GM21526 (cell line): Measurements from ENCODE around the gene USHBP1.

ENCODE experiments used
- ATAC-seq: cut with Tn5 transposase; IDR thresholded peaks from one replicate; pipeline ENCODE4 v1.9.1; 2021; ENCODE audit warnings: moderate library complexity; ENCODE audit not compliant: unreplicated experiment, low FRiP score

USHBP1 gene

DNA sequence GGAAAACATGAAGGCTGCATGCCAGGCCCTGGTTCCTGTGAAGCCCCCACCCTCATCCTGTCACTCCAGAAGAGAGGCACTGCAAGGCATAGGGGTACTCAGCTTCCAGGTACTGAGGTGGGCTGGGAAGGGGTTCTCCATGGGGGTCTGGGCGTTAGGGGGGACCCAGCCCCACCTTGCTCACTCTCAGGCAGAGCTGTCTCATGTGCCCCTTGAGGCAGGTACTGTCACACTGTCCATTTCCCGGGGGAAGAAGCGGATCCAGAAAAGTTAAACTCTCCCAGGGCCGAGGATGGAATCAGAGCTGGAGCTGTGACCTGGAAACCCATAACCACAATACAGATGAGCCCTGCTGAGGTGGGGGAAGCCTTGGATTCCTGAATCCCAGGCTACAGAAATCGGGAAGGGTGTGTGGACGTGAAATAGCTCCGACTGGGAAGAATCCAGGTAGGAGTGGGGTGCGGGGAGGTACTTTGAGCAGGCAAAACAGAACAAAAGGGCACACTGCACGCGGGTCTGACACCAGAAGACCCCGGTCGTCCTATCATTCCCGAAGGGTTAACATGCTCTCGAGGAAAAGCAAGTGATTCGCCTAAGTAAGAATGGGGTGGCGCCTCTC is 49.9 kb downstream of the USHBP1 start:
- ATAC-seq, result no peak

DNA sequence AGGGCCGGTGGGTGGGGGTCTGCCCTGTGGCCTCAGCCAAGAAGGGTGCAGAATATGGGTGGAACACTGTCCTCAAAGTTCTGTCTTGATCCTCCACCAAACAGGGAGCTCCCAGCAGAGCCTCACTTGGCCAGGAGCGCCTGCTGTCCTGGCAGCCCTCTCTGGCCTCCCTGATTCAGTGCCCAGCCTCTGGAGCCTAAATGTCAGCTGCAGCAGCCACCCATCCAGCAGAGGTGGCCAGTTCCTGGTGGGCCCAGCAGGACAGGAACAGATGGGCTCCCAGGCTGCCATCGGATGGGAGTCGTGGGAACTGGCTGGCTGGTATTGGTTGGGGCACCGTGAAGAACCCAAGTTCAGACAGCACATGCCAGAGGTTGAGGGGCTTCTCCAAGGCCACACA is 51.2 kb downstream of the USHBP1 start:
- no peak for ATAC-seq

DNA sequence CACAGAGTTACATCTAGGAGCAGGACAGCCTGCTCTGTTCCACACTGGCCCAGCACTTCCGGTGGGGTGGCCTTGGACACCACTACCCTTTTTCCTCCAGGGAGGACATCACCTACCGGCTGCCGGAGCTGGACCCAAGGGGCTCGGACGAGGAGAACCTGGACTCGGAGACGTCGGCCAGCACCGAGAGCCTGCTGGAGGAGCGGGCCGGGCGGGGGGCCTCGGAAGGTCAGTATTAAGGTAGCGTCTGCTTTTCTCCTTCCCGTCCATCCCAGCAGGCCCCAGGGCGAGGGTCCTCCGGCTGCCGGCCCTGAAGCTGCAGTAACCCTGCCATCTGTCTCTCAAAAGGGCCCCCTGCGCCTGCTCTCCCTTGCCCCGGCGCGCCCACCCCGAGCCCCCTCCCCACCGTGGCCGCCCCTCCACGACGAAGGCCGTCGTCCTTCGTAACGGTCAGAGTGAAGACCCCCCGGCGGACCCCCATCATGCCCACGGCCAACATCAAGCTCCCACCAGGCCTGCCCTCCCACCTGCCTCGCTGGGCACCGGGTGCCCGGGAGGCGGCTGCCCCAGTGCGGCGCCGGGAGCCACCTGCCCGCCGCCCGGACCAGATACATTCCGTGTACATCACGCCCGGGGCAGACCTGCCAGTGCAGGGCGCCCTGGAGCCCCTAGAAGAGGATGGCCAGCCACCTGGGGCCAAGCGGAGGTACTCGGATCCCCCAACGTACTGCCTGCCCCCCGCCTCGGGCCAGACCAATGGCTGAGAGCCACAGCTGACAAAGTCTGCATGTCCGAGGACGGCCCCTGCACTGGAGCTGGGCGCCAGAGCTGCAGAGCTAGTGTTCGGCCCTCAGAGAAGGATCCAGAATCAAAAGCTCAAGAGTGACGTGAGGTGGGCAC is 52.7 kb downstream of the USHBP1 start:
- ATAC-seq, result no peak

DNA sequence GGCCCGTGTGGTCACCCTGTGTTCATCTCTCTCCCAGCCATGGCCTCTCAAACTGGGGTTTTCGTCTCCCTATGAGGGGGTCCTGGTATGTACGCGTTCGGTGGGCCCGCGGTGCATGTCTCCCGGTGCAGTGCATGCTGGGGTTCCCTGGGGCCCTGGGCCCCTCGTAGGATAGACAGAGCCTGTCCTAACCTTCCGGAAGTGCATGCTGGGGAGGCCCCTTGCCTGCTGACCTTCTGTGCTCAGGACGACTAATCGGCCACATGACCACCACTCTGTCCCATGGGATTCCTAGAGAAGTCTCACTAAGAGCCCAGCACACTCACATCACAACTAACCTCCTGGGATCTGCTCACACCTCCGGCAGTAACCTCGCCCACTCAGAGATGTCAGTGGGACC is 54.2 kb downstream of the USHBP1 start:
- no peak for ATAC-seq

DNA sequence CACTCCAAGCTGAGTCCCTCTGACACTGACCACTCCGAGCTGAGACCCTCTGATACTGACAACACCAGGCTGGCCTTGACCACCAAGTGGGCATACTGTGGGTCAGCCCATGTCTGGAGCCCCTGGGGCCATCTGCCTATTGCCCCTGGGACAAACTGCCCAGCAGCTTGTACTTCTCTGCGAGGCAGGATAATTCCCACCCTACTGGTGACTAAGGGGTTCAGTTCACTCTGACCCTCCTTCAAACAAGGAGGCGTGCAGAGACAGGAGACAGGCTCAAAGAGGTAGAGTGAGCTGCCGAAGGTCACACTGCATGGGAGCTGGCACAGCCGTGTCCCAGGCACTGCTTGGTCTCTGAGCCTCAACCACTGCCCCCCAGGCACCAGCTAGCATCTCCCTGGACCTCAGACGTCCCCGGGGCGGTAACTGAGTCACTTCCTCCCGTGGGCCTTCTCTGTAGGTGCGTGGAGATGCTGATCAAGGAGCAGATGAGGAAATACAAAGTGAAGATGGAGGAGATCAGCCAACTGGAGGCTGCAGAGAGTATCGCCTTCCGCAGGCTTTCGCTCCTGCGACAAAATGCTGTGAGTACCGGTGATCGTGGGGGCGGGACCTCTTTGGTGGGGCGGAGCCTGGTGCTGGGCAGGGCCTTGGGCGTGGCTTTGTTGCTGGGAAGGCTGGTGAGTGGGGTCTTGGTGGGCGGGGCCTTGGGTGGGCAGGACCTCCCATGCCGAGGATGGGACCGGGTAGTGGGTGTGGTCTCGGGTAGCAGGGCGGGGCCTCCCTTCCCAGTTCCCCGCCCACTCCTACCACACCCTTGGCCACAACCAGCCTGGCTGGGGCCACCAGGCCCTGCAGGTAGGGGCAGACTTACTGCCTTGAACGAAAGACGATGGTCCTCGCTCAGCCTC is 55.2 kb downstream of the USHBP1 start:
- no peak for ATAC-seq

DNA sequence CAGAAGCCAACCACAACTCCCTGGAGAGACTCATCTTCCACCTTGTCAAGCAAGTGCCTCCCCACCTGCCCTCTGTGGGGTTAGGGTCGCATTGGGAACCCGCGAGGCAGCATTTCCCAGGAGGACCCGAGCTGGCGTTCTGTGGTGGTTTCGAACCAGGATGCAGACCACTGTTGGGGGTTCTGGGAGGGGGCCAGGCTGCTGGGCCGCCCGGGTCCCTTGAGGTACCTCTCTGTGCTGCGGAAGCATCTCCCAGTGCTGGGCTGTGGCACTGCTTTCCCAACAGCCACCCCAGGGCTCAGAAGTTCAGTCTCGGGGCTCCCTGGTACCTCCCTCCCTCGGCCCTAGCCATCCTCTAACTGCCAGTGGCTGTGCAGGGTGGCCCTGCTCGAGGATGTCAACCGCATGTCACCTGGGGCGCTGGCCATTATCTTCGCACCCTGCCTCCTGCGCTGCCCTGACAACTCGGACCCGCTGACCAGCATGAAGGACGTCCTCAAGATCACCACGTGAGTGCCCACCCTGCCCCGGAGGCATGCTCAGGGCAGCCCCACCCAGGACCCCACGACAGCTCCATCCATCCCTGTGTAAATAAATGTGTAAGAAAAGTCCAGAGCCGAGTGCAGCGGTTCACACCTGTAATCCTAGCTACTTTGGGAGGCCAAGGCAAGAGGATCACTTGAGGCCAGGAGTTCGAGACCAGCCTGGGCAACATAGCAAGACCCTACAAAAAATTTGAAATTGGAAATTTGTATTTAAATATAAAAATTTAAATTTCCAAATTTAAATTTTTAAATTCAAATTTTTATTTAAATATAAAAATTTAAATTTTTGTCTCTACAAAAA is 57.6 kb downstream of the USHBP1 start:
- ATAC-seq, result no peak

DNA sequence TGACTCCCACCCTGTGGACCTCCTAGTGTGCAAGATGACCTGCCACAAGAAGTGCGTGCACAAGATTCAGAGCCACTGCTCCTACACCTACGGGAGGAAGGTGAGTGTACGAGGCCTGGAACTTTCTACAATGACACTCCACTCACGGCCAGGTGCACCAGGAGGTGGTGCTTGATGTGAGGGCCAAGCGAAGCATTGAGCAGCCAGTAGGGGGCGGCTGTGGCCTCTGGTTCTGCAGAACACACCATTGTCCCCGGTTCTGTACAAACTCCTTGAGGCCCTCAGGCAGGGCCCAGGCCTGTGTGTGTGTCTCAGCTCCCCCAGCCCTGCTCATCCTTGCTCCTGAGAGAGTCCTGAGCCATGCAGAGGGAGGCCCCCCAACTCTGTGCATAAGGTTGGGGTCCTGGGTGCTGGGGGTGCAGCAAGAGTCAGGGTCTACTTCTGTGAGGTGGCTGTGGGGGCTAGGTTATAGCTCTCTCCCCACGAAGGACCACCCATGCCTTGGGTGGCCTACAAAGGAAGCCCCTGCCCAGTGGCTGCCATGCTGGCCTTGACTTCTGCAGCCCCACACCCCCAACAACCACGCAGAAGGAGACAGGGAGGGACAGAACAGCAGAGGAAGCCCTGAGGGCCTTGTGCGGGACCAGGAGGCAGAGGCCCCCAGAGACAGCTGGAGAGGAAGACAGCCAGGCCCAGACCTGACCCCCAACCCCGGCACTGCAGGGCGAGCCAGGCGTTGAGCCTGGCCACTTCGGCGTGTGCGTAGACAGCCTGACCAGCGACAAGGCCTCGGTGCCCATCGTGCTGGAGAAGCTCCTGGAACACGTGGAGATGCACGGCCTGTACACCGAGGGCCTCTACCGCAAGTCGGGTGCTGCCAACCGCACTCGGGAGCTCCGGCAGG is 59.1 kb downstream of the USHBP1 start:
- no peak for ATAC-seq

DNA sequence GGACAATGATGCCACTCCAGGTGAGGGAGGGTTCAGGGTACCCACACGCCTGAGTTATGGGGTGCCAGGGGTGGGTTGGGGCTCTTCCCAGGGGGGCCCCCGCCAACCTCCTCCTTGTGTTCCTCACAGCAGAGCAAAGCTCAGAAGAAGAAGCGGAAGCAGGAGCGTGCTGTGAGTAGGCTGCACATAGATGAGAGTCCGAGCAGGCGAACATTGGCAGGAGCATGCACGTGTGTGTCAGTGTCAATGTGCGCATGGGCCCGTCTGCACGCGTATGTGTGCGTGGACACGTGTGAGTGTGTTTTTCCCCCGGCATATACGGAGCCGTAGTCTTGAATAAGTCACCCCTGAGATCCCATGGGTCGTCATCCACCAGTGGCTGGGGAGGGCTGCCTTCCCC is 61.8 kb downstream of the USHBP1 start:
- ATAC-seq, result no peak

DNA sequence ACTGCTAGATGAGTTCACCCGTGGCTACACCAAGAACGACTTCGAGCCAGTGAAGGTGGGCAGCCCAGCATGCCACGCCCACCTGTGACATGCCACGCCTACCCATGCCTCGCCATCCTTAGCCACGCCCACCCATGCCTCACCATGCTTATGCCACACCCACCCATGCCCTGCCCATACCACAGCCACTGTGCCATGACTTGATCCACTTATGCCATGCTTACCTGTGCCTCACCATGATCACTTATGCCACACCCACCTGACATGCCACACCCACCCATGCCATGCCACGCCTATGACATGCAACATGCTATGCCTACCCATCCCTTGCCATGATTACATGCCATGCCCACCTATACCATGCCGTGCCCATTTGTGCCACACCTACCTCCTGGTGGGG is 62.3 kb downstream of the USHBP1 start:
- ATAC-seq, result no peak

DNA sequence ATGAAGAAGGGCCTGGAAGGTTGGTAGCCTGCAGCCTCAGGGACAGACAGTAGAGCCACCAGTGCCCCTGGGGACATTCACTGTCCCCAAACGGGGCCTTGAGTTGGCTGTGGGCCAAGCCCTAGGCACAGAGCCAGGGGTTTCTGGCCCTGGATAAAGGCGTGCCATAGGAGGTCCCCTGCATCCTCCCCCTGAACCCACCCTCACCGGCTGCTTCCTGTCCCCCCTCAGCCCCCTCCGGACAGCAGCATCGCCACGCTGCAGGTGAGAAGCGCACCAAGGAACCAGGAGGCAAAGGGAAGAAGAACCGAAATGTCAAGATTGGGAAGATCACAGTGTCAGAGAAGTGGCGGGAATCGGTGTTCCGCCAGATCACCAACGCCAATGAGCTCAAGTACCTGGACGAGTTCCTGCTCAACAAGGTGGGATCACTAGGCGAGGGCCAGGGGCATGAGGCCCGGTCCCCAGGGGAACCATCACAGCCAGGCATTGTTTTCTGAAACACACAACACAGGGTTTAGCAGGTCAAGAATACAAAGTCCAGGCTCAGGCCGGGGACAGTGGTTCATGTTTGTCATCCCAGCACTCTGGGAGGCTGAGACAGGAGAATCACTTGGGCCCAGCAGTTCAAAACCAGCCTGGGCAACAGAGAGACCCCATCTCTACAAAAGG is 64.0 kb downstream of the USHBP1 start:
- ATAC-seq, result no peak
